ENCODE measurements around the gene TMEM213.

Gene TMEM213

GRCh38 chr7:138845711-138846110, 47.9 kb downstream of the TMEM213 start:
- no peaks in the 10 kb centered on the region for H3K4me1 Mint-ChIP-seq (ENCODE audit: low read depth)
- no peak overlapping the region for H3K4me3 Mint-ChIP-seq

GRCh38 chr7:138848056-138848980, 50.5 kb downstream of the TMEM213 start:
- H3K4me3 Mint-ChIP-seq: no peak overlapping the region

More at GRCh38 chr7:138845711-138846110, 47.9 kb downstream of the TMEM213 start:
- Mint-ChIP-seq H3K36me3 (peaks cover 3% of the 10 kb centered on the region), H3K9me3 (ENCODE audit: low read depth) (peaks cover 4% of the 10 kb centered on the region), H3K27ac (no peak overlapping the region), H3K27me3 (peaks cover 1% of the 10 kb centered on the region)

GRCh38 chr7:138849701-138850100, 51.9 kb downstream of the TMEM213 start:
- no peak overlapping the region for H3K27ac Mint-ChIP-seq
- peaks cover 4% of the 10 kb centered on the region for H3K9me3 Mint-ChIP-seq (ENCODE audit: low read depth)
- H3K4me3 Mint-ChIP-seq: no peak overlapping the region
- H3K36me3 Mint-ChIP-seq: peaks cover 3% of the 10 kb centered on the region
- peaks cover 1% of the 10 kb centered on the region for H3K27me3 Mint-ChIP-seq
- no peaks in the 10 kb centered on the region for H3K4me1 Mint-ChIP-seq (ENCODE audit: low read depth)

More at GRCh38 chr7:138848056-138848980, 50.5 kb downstream of the TMEM213 start:
- Mint-ChIP-seq H3K27me3 (peaks cover 1% of the 10 kb centered on the region), H3K9me3 (ENCODE audit: low read depth) (peaks cover 4% of the 10 kb centered on the region), H3K27ac (no peak overlapping the region), H3K36me3 (peaks cover 3% of the 10 kb centered on the region), H3K4me1 (ENCODE audit: low read depth) (no peaks in the 10 kb centered on the region)

- no peaks in the 10 kb centered on the region for H3K4me1 Mint-ChIP-seq (ENCODE audit: low read depth)
- peaks cover 10% of the 10 kb centered on the region for H3K9me3 Mint-ChIP-seq (ENCODE audit: low read depth)
- H3K4me3 Mint-ChIP-seq: no peak overlapping the region
- H3K36me3 Mint-ChIP-seq: peaks cover 9% of the 10 kb centered on the region
- peaks cover 1% of the 10 kb centered on the region for H3K27me3 Mint-ChIP-seq
- no peak overlapping the region for H3K27ac Mint-ChIP-seq
Observed at GRCh38 chr7:138852469-138852868, 54.7 kb downstream of the TMEM213 start.

GRCh38 chr7:138853448-138853847, 55.7 kb downstream of the TMEM213 start:
- peaks cover 17% of the 10 kb centered on the region for H3K9me3 Mint-ChIP-seq (ENCODE audit: low read depth)
- H3K27me3 Mint-ChIP-seq: peaks cover 1% of the 10 kb centered on the region
- H3K27ac Mint-ChIP-seq: no peak overlapping the region
- H3K36me3 Mint-ChIP-seq: peaks cover 11% of the 10 kb centered on the region
- no peaks in the 10 kb centered on the region for H3K4me1 Mint-ChIP-seq (ENCODE audit: low read depth)
- H3K4me3 Mint-ChIP-seq: no peak overlapping the region

GRCh38 chr7:138854115-138854645, 56.4 kb downstream of the TMEM213 start:
- H3K27me3 Mint-ChIP-seq: peaks cover 1% of the 10 kb centered on the region
- H3K36me3 Mint-ChIP-seq: peaks cover 11% of the 10 kb centered on the region
- H3K9me3 Mint-ChIP-seq (ENCODE audit: low read depth): peaks cover 17% of the 10 kb centered on the region
- H3K4me3 Mint-ChIP-seq: no peak overlapping the region
- H3K27ac Mint-ChIP-seq: no peak overlapping the region
- H3K4me1 Mint-ChIP-seq (ENCODE audit: low read depth): no peaks in the 10 kb centered on the region

- peaks cover 2% of the 10 kb centered on the region for H3K27me3 Mint-ChIP-seq
- no peak overlapping the region for H3K27ac Mint-ChIP-seq
- peaks cover 13% of the 10 kb centered on the region for H3K9me3 Mint-ChIP-seq (ENCODE audit: low read depth)
- H3K4me3 Mint-ChIP-seq: no peak overlapping the region
- peaks cover 8% of the 10 kb centered on the region for H3K36me3 Mint-ChIP-seq
- H3K4me1 Mint-ChIP-seq (ENCODE audit: low read depth): no peaks in the 10 kb centered on the region
Observed at GRCh38 chr7:138857728-138858127, 59.9 kb downstream of the TMEM213 start.

GRCh38 chr7:138861051-138861450, 63.3 kb downstream of the TMEM213 start:
- Mint-ChIP-seq H3K27ac (no peak overlapping the region), H3K27me3 (peaks cover 2% of the 10 kb centered on the region), H3K4me1 (ENCODE audit: low read depth) (peaks cover 19% of the 10 kb centered on the region), H3K9me3 (ENCODE audit: low read depth) (peaks cover 13% of the 10 kb centered on the region), H3K4me3 (no peak overlapping the region), H3K36me3 (peaks cover 8% of the 10 kb centered on the region)

- H3K27ac Mint-ChIP-seq: no peak overlapping the region
- H3K4me1 Mint-ChIP-seq (ENCODE audit: low read depth): peaks cover 19% of the 10 kb centered on the region
- no peaks in the 10 kb centered on the region for H3K36me3 Mint-ChIP-seq
Observed at GRCh38 chr7:138863931-138864330, 66.1 kb downstream of the TMEM213 start.

GRCh38 chr7:138864667-138865066, 66.9 kb downstream of the TMEM213 start:
- no peaks in the 10 kb centered on the region for H3K36me3 Mint-ChIP-seq
- H3K27ac Mint-ChIP-seq: no peak overlapping the region
- peaks cover 19% of the 10 kb centered on the region for H3K4me1 Mint-ChIP-seq (ENCODE audit: low read depth)
- H3K27me3 Mint-ChIP-seq: peaks cover 2% of the 10 kb centered on the region
- no peaks in the 10 kb centered on the region for H3K9me3 Mint-ChIP-seq (ENCODE audit: low read depth)
- H3K4me3 Mint-ChIP-seq: no peak overlapping the region

More at GRCh38 chr7:138863931-138864330, 66.1 kb downstream of the TMEM213 start:
- Mint-ChIP-seq H3K9me3 (ENCODE audit: low read depth) (no peaks in the 10 kb centered on the region), H3K4me3 (no peak overlapping the region), H3K27me3 (peaks cover 2% of the 10 kb centered on the region)

- no peak overlapping the region for H3K4me3 Mint-ChIP-seq
- H3K36me3 Mint-ChIP-seq: no peaks in the 10 kb centered on the region
- peaks cover 2% of the 10 kb centered on the region for H3K27me3 Mint-ChIP-seq
- H3K27ac Mint-ChIP-seq: no peak overlapping the region
- no peaks in the 10 kb centered on the region for H3K9me3 Mint-ChIP-seq (ENCODE audit: low read depth)
- H3K4me1 Mint-ChIP-seq (ENCODE audit: low read depth): peaks cover 19% of the 10 kb centered on the region
Observed at GRCh38 chr7:138865843-138866242, 68.0 kb downstream of the TMEM213 start.

GRCh38 chr7:138866353-138866752, 68.6 kb downstream of the TMEM213 start:
- Mint-ChIP-seq H3K4me3 (no peak overlapping the region), H3K27me3 (peaks cover 2% of the 10 kb centered on the region), H3K27ac (no peak overlapping the region)

GRCh38 chr7:138867744-138868143, 70.0 kb downstream of the TMEM213 start:
- Mint-ChIP-seq H3K27me3 (peaks cover 2% of the 10 kb centered on the region), H3K27ac (no peak overlapping the region), H3K4me3 (no peak overlapping the region), H3K36me3 (no peaks in the 10 kb centered on the region), H3K9me3 (ENCODE audit: low read depth) (no peaks in the 10 kb centered on the region), H3K4me1 (ENCODE audit: low read depth) (peaks cover 19% of the 10 kb centered on the region)

More at GRCh38 chr7:138866353-138866752, 68.6 kb downstream of the TMEM213 start:
- H3K4me1 Mint-ChIP-seq (ENCODE audit: low read depth): peaks cover 19% of the 10 kb centered on the region
- H3K9me3 Mint-ChIP-seq (ENCODE audit: low read depth): no peaks in the 10 kb centered on the region
- H3K36me3 Mint-ChIP-seq: no peaks in the 10 kb centered on the region

- H3K4me1 Mint-ChIP-seq (ENCODE audit: low read depth): peaks cover 19% of the 10 kb centered on the region
- H3K4me3 Mint-ChIP-seq: no peak overlapping the region
- H3K9me3 Mint-ChIP-seq (ENCODE audit: low read depth): no peaks in the 10 kb centered on the region
- H3K36me3 Mint-ChIP-seq: no peaks in the 10 kb centered on the region
- H3K27me3 Mint-ChIP-seq: peaks cover 2% of the 10 kb centered on the region
- no peak overlapping the region for H3K27ac Mint-ChIP-seq
Observed at GRCh38 chr7:138868711-138869110, 70.9 kb downstream of the TMEM213 start.

- Mint-ChIP-seq H3K27ac (no peak overlapping the region), H3K4me3 (no peak overlapping the region), H3K36me3 (no peaks in the 10 kb centered on the region), H3K4me1 (ENCODE audit: low read depth) (peaks cover 18% of the 10 kb centered on the region), H3K27me3 (peaks cover 2% of the 10 kb centered on the region), H3K9me3 (ENCODE audit: low read depth) (no peaks in the 10 kb centered on the region)
Observed at GRCh38 chr7:138869353-138869752, 71.6 kb downstream of the TMEM213 start.

All from activated naive CD8-positive, alpha-beta T cell (primary cell).